ENCODE measurements around the gene ASB18. TPM values are rescaled to one million over a fixed set of nuclear protein-coding genes. Genes with fewer than 3 reads are reported as not detected.

The ASB18 gene
- total RNA-seq, 4 donors from 2014 or later: not detected

DNA sequence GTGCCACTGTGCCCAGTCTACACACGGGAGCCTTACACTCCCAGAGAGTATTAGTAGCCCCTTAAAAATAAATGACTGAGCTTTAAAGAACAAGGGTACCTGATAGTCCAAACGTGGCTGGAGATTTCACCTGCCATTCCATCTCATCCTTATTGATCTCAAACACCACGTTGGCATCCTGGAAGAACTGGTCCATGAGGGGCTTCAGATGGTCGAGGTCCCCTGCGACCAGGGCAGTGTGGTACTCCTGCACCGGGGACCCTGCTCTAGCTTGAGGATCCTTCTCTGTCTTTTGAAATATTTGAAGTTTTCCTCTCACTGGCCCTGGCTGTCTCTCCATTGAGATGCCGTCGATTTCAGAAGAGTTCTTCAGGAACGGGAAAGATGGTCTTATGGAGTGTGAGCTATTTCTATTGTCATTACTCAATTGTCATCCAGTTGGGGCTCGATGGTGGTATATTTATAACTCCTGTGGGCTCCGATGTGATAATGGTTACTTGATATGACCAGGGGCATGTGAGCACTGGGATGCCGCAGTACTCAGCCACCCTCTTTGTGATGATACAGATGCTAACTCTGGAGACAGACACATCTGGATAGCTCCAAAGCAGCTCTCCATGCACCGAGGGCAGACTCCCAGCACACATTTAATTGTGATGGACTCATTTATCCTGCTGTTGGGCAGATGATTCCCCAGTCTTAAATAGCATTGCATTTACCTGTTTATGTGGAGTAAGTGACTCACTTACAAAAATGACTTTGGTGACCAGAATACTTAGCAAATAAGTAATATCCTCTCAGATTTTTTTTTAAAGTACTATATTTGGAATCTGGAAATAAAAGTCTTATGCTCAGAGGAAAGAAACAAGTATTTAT lies 22.8 kb downstream of the ASB18 start:
- H3K27ac ChIP-seq: no peak overlapping the region
- no peaks in the 10 kb centered on the region for H3K9me3 ChIP-seq
- H3K4me1 ChIP-seq: peaks cover 0 to 5% (median 0%) of the 10 kb centered on the region in 4 donors
- no peaks in the 10 kb centered on the region for H3K36me3 ChIP-seq
- DNase-seq: no peak
- H3K4me3 ChIP-seq: no peak overlapping the region
- TF ChIP-seq, protein P1, sequence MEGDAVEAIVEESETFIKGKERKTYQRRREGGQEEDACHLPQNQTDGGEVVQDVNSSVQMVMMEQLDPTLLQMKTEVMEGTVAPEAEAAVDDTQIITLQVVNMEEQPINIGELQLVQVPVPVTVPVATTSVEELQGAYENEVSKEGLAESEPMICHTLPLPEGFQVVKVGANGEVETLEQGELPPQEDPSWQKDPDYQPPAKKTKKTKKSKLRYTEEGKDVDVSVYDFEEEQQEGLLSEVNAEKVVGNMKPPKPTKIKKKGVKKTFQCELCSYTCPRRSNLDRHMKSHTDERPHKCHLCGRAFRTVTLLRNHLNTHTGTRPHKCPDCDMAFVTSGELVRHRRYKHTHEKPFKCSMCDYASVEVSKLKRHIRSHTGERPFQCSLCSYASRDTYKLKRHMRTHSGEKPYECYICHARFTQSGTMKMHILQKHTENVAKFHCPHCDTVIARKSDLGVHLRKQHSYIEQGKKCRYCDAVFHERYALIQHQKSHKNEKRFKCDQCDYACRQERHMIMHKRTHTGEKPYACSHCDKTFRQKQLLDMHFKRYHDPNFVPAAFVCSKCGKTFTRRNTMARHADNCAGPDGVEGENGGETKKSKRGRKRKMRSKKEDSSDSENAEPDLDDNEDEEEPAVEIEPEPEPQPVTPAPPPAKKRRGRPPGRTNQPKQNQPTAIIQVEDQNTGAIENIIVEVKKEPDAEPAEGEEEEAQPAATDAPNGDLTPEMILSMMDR (IDR thresholded peaks at IDR 0.05): no peak
- no peak for TF ChIP-seq POLR2A (IDR thresholded peaks at IDR 0.05)
- H3K27me3 ChIP-seq: peaks cover 0 to 6% of the 10 kb centered on the region in 2 donors

DNA sequence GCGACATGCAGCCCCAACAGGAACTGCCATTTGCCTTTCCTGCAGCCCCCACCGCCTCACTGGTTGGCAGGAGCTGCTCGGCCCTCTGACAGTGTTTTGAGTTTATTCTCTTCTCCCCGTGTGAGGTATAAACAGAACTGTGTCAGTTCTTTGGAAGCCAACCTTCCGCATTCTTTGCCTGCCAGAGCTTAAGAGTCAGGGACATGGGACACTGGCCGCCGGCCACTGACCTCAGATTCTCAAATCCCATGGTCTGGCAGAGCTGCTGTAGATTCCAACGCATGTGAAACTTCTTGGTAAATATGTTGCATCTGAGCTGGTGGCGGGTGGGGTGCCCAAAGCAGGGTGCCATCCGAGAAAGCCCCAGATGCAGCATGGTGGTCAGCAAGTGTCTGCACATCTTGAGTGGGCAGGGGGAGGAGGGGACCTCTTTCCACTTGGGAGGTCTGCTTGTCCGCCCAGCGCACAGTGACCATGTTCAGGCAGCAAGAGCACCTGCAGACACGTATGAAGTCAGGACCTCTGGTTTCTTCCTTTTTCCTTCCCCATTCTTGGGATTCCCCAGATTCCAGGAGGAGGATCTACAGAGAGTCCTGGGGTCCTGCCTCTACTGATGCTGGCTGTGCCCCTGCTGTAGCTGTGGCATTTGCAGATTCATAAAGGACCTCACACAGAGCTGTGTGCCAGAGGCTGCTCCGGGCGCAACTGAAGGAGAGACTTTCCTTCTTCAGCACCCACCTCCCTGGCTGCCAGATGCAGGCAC lies 23.8 kb downstream of the ASB18 start:
- TF ChIP-seq, protein P1 (IDR thresholded peaks at IDR 0.05): no peak
- no peak for TF ChIP-seq POLR2A (IDR thresholded peaks at IDR 0.05)
- Histone ChIP-seq H3K27ac (no peak overlapping the region), H3K27me3 (peaks cover 0 to 11% of the 10 kb centered on the region in 2 donors)

DNA sequence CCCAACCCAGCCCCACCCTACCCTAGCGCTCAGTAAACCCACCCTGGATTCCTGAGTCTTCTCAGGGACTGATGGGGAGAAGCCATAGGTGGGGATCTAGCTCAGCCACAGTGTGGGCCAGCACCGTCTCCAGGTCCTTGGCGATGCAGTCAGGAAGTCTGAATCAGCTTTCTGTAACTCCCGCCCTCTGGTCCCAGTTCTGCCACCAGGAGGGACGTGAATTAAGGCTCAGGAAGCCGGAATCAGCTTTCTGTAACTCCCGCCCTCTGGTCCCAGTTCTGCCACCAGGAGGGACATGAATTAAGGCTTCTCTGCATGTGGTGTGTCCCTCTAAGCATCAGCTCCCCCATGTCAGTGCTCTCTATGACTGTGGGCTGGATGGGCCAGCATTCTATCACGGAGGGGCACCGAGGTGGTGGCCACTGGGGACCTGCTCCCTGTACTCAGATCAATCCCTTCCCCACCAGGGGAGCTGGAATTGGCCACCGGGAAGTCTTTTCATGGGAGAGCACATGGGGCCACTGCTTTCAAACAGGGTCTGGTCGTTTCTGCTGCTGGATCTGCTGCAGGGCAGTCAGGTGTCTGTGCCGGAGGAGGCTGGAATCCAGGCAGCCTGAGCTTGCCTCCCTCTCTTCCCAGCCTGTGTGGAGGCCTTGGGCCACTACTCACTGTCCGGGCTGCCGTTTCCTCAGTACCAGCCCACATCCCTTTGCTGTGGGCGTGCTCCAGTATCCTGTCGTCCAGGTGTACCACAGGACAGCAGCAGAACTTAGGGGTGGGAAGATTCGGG lies 24.7 kb downstream of the ASB18 start:
- Histone ChIP-seq H3K9me3 (no peaks in the 10 kb centered on the region), H3K27ac (no peak overlapping the region), H3K4me3 (no peak overlapping the region), H3K27me3 (peaks cover 0 to 14% of the 10 kb centered on the region in 2 donors), H3K4me1 (peaks cover 0 to 5% (median 0%) of the 10 kb centered on the region in 4 donors), H3K36me3 (no peaks in the 10 kb centered on the region)
- no peak for DNase-seq
- TF ChIP-seq POLR2A (IDR thresholded peaks at IDR 0.05): no peak
- TF ChIP-seq, protein P1 (IDR thresholded peaks at IDR 0.05): no peak

More for the DNA sequence above, 23.8 kb downstream of the ASB18 start:
- H3K4me3 ChIP-seq: no peak overlapping the region
- H3K4me1 ChIP-seq: peaks cover 0 to 5% (median 0%) of the 10 kb centered on the region in 4 donors
- H3K36me3 ChIP-seq: no peaks in the 10 kb centered on the region
- DNase-seq: no peak
- no peaks in the 10 kb centered on the region for H3K9me3 ChIP-seq

DNA sequence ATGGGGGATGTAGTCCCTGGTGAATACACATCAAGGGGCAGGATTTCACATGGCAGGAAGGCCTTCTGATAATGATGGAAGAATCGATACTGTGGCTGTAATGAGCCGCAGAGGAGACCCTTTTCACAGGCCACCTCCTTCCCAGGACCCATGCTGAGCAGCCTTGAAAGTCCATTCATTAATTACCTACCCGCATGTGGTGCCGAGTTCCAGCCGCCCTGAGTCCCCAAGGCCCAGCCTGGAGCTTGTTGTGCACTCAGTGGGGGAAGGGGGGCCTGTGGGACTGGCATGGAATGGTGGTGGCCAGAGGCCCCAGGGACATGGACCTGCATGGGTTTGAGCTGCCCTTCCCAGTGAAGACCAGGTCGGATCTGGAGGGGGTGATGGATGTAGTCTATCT lies 25.5 kb downstream of the ASB18 start:
- peaks cover 0 to 14% of the 10 kb centered on the region in 2 donors for H3K27me3 ChIP-seq
- DNase-seq: no peak
- no peaks in the 10 kb centered on the region for H3K36me3 ChIP-seq
- no peak overlapping the region for H3K27ac ChIP-seq
- no peaks in the 10 kb centered on the region for H3K9me3 ChIP-seq
- peaks cover 0 to 5% (median 0%) of the 10 kb centered on the region in 4 donors for H3K4me1 ChIP-seq
- no peak overlapping the region for H3K4me3 ChIP-seq
- TF ChIP-seq POLR2A (IDR thresholded peaks at IDR 0.05): no peak
- TF ChIP-seq, protein P1 (IDR thresholded peaks at IDR 0.05): no peak

Data from Peyer's patch (tissue), 4 donors.